GM12892 (cell line): ENCODE data around the gene BUB1B.

ENCODE experiments used
- POLR2A ChIP-seq: IDR thresholded peaks from 2 replicates; pipeline ENCODE4 v1.6.1; 2011; ENCODE audit warnings: low read depth, low read length, control low read depth
- POLR2AphosphoS5 ChIP-seq: IDR thresholded peaks from 2 replicates; pipeline ENCODE4 v1.6.1; 2011; ENCODE audit warnings: low read depth, low read length, control low read depth

GRCh38 chr15:40136470-40137302 is 24.2 kb upstream of the BUB1B start:
- TF ChIP-seq POLR2A, result no peak
- no peak for TF ChIP-seq POLR2AphosphoS5
